Measurements from ENCODE around the gene CECR2. TPM values are rescaled to one million over a fixed set of nuclear protein-coding genes. Genes with fewer than 3 reads are reported as not detected.

The CECR2 gene
- total and polyA plus RNA-seq, 12 donors, result 1.1 to 9.1 (median 6.3) TPM

DNA sequence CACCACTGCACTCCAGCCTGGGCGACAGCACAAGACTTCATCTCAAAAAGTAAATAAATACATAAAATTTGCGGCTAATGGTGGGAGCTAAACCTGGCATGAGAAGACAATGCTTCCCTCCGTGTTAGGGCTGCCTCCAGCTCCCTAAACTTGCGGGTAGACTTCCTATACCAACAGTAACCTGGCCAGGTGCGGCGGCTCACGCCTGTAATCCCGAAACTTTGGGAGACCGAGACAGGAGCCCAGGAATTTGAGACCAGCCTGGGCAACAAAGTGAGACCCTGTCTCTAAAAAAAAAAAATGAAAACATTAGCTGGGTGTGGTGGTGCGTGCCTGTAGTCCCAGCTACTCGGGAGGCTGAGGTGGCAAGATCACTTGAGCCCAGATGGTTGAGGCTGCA is 219.3 kb downstream of the CECR2 start:
- H3K27me3 ChIP-seq, result no peaks in the 10 kb centered on the region
- WGBS, 2 donors, result 91 to 96% methylated on average over 11 of the region's 11 CpGs
- H3K9me3 ChIP-seq, result no peaks in the 10 kb centered on the region
- no peak for ATAC-seq
- peaks cover 0 to 47% (median 28%) of the 10 kb centered on the region in 9 donors for H3K36me3 ChIP-seq
- intact Hi-C loops (cut with DNase I), result no loop called here
- no peak overlapping the region for H3K4me3 ChIP-seq
- TF ChIP-seq, protein P1, sequence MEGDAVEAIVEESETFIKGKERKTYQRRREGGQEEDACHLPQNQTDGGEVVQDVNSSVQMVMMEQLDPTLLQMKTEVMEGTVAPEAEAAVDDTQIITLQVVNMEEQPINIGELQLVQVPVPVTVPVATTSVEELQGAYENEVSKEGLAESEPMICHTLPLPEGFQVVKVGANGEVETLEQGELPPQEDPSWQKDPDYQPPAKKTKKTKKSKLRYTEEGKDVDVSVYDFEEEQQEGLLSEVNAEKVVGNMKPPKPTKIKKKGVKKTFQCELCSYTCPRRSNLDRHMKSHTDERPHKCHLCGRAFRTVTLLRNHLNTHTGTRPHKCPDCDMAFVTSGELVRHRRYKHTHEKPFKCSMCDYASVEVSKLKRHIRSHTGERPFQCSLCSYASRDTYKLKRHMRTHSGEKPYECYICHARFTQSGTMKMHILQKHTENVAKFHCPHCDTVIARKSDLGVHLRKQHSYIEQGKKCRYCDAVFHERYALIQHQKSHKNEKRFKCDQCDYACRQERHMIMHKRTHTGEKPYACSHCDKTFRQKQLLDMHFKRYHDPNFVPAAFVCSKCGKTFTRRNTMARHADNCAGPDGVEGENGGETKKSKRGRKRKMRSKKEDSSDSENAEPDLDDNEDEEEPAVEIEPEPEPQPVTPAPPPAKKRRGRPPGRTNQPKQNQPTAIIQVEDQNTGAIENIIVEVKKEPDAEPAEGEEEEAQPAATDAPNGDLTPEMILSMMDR (IDR thresholded peaks at IDR 0.05), result no peak
- H3K4me1 ChIP-seq, result peaks cover 0 to 8% (median 0%) of the 10 kb centered on the region in 9 donors
- H3K27ac ChIP-seq, result no peak overlapping the region
- no peak for DNase-seq

DNA sequence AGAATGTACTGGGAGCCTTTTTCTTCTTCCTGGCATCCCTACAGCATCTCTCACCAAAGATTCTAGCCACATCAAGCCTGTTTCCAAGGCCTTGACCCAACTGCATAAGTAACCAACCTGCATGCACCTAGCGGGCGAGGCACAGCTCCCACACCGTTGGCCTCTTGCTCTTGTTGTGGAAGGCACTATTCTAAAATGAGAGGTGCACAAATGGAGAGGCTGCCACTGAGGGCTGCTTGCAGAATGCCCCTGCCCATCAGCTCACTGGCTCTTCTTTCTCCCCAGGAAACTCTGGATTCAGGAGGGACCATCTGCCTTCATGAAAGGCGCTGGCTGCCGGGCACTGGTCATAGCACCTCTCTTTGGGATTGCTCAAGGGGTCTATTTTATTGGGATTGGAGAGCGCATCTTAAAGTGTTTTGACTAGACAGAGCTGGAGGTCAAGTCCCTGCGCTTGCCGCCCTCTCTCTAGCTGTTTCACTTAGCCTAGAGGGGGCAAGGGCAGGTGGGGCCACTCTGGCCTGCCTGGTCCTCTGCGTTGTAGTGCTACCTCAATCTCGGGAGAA is 220.6 kb downstream of the CECR2 start:
- ATAC-seq (no peak), DNase-seq (no peak)
- peaks cover 0 to 60% (median 41%) of the 10 kb centered on the region in 9 donors for H3K36me3 ChIP-seq
- H3K9me3 ChIP-seq, result no peaks in the 10 kb centered on the region
- no peaks in the 10 kb centered on the region for H3K27me3 ChIP-seq
- WGBS, 2 donors, result 96% methylated on average over 10 of the region's 10 CpGs
- H3K27ac ChIP-seq, result no peak overlapping the region
- TF ChIP-seq, protein P1 (IDR thresholded peaks at IDR 0.05), result no peak
- intact Hi-C loops (cut with DNase I), result no loop called here
- H3K4me1 ChIP-seq, result peaks cover 0 to 8% (median 0%) of the 10 kb centered on the region in 9 donors
- H3K4me3 ChIP-seq, result no peak overlapping the region

DNA sequence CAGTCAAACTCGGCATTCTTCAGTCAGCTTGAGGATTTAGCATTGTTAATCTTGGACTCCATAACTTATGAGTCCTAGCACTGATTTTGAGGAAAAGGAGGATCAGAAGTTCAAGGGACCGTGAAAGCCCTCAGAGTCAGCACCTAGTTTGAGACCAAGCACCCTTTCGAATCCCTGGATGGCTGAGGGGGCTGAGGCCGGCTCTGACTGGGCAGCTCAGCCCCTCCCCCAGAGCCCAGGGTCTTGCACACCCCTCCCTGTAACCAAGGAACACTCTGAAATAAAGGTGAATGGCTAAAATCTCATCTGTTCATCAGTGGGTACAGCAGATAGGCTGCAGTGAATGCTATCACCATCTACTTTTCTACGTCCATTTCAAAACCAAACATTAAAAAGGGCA is 221.3 kb downstream of the CECR2 start:
- ATAC-seq (no peak), DNase-seq (no peak)
- TF ChIP-seq, protein P1 (IDR thresholded peaks at IDR 0.05), result no peak
- intact Hi-C loops (cut with DNase I), result no loop called here
- H3K9me3 ChIP-seq, result no peaks in the 10 kb centered on the region
- H3K4me1 ChIP-seq, result peaks cover 0 to 8% (median 0%) of the 10 kb centered on the region in 9 donors
- H3K27me3 ChIP-seq, result no peaks in the 10 kb centered on the region
- no peak overlapping the region for H3K4me3 ChIP-seq
- WGBS, 2 donors, result 84 to 91% methylated on average over 5 of the region's 5 CpGs
- H3K27ac ChIP-seq, result no peak overlapping the region
- peaks cover 0 to 67% (median 48%) of the 10 kb centered on the region in 9 donors for H3K36me3 ChIP-seq

DNA sequence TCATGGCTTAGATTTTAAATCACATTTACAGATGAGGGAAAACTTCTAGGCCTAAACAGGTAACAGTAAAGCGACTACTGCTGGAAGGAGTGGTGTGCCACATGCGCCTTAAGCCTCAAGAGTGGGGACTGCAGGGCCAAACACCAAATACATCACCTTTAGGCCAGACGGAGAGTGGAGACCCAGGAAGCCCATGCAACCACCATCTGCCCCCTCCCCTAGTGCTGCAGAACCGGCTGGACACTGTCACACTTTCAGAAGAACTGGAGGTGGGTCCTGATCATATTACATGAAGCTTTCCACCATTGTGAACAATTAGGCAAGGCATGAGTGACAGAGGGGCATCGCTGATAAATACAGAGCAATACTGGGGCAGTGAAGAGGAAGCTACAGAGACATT is 222.9 kb downstream of the CECR2 start:
- ATAC-seq (no peak), DNase-seq (no peak)
- 79 to 87% methylated on average over 5 of the region's 5 CpGs for WGBS, 2 donors

More for the DNA sequence above, 222.9 kb downstream of the CECR2 start:
- Histone ChIP-seq H3K4me3 (no peak overlapping the region), H3K27me3 (no peaks in the 10 kb centered on the region), H3K9me3 (no peaks in the 10 kb centered on the region), H3K4me1 (no peaks in the 10 kb centered on the region), H3K36me3 (peaks cover 0 to 83% (median 64%) of the 10 kb centered on the region in 9 donors), H3K27ac (no peak overlapping the region)
- intact Hi-C loops (cut with DNase I), result no loop called here
- TF ChIP-seq, protein P1 (IDR thresholded peaks at IDR 0.05), result no peak
